Anterior cingulate cortex (tissue), 58 donors: ENCODE results near the gene MACO1.

Experiments used
- DNase-seq, 58 donors: peaks; one replicate each; lab custom pipeline; 2025; lab: John Stamatoyannopoulos, UW

The MACO1 gene

GRCh38 chr1:25538191-25538767 is 107.6 kb downstream of the MACO1 start:
- DNase-seq: no peak

GRCh38 chr1:25540750-25541342 is 110.1 kb downstream of the MACO1 start:
- DNase-seq: no peak

DNA sequence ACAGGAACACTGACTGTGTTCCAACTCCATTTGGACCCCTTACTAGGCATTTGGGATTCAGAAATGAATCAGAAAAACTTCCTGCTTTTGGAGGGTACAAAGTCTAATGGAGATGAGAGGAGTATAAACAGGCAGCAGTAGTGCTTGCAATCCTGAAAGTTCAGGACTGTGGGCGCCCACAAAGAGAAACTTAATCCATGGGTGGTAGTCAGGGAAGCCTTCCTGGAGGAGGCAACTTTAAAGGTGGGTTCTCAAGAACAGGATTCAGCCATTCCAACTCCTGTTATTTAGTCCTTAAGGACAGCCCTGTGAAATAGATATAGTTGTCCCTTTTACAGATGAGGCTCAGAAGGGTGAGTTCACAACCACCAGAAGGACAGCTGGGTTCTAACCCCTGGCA is 110.7 kb downstream of the MACO1 start:
- no peak for DNase-seq

DNA sequence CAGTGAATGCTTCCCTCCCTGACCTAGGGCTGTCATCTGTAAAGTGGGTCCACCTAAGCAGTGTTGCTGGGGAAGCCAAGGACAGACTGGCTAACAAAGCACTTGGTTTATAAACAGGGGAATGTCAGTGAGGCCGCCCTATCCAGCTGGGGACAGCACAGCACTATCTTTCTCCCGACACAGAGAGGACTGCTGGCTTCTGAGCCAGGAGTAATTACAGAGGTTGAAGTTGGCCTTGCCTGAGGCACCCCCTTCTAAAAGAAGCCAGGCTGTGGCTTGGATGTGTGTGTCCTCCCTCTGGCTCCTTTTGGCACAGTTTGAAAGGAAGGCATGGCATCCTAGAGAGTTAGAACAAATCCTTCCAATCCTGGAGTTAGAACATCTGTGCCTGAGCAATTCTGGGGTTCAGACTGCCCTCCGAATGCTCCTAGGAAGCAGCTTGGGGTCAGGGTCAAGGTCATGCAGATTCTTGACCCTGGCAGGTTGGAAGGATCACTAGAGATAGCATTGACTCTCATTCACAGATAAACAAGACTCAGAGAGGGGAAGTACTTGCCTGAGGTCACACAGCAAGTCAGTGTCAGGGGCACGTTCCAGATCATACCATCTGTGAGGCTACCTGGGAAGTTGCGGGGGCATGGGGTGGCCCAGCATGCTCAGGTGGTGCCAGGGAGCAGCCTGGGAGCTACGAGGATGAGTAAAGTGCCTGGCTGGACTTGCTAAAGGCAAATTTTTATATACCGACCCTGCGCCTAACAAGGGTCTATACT is 111.4 kb downstream of the MACO1 start:
- DNase-seq: peak in 2 of 58 donors; percentile 20 to 24

DNA sequence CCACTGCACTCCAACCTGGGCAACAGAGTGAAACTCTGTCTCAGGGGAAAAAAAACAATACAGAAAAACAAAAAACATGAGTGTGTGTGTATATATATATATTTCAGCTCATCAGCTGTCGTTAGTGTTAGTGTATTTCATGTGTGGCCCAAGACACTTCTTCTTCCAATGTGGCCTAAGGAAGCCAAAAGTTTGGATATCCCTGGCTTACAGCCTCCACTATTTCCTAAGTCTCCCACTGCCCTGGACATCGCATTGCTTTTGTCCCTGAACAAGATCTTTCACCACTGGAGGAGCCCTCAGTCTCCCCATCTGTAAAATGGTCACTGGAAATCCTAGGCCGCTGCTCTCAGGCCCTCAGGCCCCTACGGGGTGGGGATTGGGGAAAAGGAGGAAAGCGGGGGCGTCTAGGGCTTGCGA is 112.3 kb downstream of the MACO1 start:
- DNase-seq: no peak

DNA sequence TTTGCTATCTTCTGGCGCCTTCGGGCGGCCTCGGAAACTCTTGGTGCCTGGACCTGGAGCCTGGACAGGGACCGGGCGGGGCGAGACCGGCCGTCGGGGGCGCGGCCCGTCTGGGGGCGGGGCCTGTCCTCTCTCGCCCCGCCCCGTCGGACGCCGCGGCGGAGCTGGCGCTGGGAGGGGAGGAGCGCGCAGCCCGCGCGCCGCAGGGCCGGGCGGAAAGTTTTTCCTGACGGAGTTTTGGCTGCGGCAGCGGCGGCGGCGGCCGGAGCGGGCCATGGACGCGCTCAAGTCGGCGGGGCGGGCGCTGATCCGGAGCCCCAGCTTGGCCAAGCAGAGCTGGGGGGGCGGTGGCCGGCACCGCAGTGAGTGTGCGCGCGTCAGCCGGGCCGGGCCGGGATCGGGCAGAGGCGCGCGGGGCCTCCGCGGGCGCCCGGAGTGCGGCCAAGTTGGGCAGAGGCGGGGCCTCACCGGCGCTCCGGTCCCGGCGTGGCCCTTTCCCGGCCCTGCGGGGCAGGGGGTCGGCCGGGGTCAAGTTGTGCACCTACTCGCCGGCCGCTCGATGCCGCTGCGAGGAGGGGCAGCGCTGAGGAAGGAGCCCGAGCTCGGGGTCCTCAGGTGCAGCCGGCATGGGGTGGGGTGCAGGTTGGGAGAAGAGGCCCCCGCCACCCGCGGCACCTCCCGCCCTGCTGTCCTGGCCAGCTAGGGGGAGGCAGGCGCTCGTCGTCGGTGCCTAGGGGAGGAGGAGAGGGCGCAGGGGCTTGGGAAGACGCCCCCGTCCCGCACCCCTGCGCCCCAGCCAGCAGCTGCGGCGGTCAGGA is 112.9 kb downstream of the MACO1 start, which contains the start of gene LDLRAP1:
TSS of gene LDLRAP1 (plus strand) at position 182 of the 818 bp plus-strand sequence. CDS start at position 275, 93 bp downstream.
- peak in 52 of 58 donors; percentile 10 to 79 (median 52) for DNase-seq

DNA sequence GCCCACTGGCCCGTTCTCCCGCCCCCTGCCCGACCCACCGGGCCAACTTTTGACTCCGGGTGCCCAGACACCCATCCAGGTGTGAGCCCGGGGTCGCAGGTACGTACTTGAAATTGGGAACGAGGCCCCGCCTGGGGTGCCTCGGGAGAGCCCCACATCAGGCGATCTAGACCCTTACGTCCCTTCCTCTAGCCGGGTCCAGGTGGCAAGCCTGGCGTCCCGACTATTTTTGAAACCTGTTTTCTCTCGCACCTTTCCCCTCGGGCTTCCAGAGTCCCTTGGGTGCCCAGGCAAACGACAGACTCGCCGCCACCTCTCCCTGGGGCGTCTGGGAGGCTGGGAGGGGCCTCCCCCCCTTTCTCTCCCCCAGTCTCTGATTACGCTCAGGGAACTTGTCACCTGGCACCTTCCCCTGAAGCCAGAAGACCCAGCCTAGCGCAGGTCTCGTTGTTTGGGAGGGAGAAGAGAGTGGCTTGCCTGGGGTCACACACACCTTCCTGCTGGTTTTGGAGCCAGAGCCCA is 113.6 kb downstream of the MACO1 start:
- no peak for DNase-seq

DNA sequence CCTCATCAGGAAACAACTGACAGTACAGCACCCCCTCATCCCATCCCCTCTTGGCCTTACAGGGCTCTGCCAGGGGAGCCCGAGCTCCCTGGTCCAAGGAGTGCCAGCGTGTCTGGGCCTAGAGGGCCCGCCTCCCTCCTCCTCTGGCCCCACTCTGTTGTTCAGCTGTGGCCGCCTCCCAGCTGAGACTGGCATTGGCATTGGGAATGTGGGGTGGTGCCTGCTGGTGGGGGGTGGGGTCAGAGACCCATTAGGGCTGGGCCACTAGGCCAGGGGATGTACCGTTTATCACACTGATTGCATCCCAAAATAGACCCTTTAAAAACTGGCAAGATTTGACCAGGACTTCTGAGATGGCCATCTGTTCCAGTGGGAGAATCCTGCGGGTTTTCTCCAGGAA is 114.1 kb downstream of the MACO1 start:
- DNase-seq: peak in 39 of 58 donors; percentile 7 to 75 (median 41)

GRCh38 chr1:25545767-25546166 is 115.1 kb downstream of the MACO1 start:
- DNase-seq: no peak

DNA sequence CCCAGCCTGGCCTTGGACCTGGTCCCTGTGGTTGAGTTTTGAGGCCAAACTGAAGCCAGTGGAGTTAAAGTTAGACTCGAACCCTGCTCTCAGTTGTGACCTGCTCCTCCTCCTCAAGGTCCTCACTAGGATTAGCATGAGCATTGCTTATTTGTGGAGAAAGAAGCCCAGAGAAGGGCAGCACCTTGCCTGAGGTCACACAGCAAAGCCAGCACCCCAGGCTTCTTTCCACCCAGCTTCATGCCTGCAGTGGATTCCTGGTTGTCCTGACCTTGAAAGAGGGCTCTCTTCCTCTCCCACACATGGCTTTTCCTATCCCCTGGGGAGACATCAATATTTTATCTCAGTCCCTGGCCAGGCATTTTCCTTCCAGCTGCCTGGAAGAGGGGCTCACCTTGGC is 115.5 kb downstream of the MACO1 start:
- no peak for DNase-seq

DNA sequence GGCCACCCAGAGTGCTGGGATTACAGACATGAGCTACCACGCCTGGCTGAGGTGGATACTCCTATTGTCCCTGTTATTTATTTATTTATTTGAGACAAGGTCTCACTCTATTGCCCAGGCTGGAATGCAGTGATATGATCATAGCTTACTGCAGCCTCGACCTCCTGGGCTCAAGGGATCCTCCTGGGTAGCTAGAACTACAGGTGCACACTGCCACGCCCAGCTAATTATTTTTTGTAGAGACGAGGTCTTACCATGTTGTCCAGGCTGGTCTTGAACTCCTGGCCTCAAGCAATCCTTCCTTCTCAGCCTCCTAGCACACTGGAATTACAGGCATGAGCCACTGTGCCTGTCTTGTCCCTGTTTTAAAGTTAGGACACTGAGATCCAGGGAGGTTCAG is 117.9 kb downstream of the MACO1 start:
- no peak for DNase-seq

- DNase-seq: no peak
Observed at GRCh38 chr1:25549273-25550154, 118.8 kb downstream of the MACO1 start.
